IMR-90 (cell line): ENCODE measurements around the gene HADHB. TPM values are rescaled to one million over a fixed set of nuclear protein-coding genes. Genes with fewer than 3 reads are reported as not detected.

ENCODE experiments used
- ATAC-seq: fragments of 200-7000 bp; cut with Tn5 transposase; 2 replicates; pipeline ENCODE4 v1.9.1; 2020; ENCODE audit warnings: low read depth, mild to moderate bottlenecking, moderate library complexity
- BruUV-seq: library from RNA; stranded (reverse); fragments of 400-500 nt; replicated peaks from 2 replicates; lab custom pipeline; 2021; lab: Mats Ljungman, UMichigan
- CTCF ChIA-PET: fragments of 300-600 bp; formaldehyde crosslinking; extraction: SDS; loops from one replicate; lab custom pipeline; 2021; ENCODE audit warnings: antibody characterized with exemption; lab: Yijun Ruan, JAX
- POLR2A ChIA-PET: fragments of 300-600 bp; sonication (Branson Sonifier 250); formaldehyde crosslinking; loops from one replicate; lab custom pipeline; 2022; ENCODE audit warnings: antibody characterized with exemption; ENCODE audit not compliant: unreplicated experiment; lab: Charles Lee
- DNase-seq: peaks from one replicate; pipeline ENCODE4 v3.0.0; 2013
- H2AFZ ChIP-seq: replicated peaks from 2 replicates; pipeline ENCODE3; 2013; ENCODE audit warnings: low read length, mild to moderate bottlenecking; ENCODE audit not compliant: poor library complexity
- H2AK5ac ChIP-seq: 2 replicates; pipeline ENCODE4 v1.6.1; 2013; ENCODE audit warnings: low read depth, low read length, inconsistent platforms
- H2AK9ac ChIP-seq: replicated peaks from 2 replicates; pipeline ENCODE3; 2013; ENCODE audit warnings: mild to moderate bottlenecking, low read depth, low read length, moderate library complexity; ENCODE audit not compliant: poor library complexity
- H2BK120ac ChIP-seq: 2 replicates; pipeline ENCODE4 v1.6.1; 2013; ENCODE audit warnings: low read depth, low read length, inconsistent platforms
- H2BK15ac ChIP-seq: 3 replicates; pipeline ENCODE4 v1.6.1; 2013; ENCODE audit warnings: low read depth, low read length, inconsistent platforms
- H2BK20ac ChIP-seq: 2 replicates; pipeline ENCODE4 v1.6.1; 2013; ENCODE audit warnings: low read depth, mild to moderate bottlenecking, inconsistent platforms, low read length, moderate library complexity
- H2BK5ac ChIP-seq: 2 replicates; pipeline ENCODE4 v1.6.1; 2013; ENCODE audit warnings: mild to moderate bottlenecking, low read depth, low read length, inconsistent platforms; ENCODE audit not compliant: poor library complexity, severe bottlenecking
- H3K14ac ChIP-seq: replicated peaks from 2 replicates; pipeline ENCODE4 v1.6.1; 2013; ENCODE audit warnings: low read depth, low read length, inconsistent platforms
- H3K18ac ChIP-seq: 2 replicates; pipeline ENCODE4 v1.6.1; 2013; ENCODE audit warnings: low read depth, low read length, control low read depth
- H3K23ac ChIP-seq: 2 replicates; pipeline ENCODE4 v1.6.1; 2013; ENCODE audit warnings: low read depth, low read length, inconsistent platforms
- H3K27ac ChIP-seq: 2 replicates; pipeline ENCODE4 v1.5.1; 2013; ENCODE audit warnings: mild to moderate bottlenecking, control low read depth, low read length; ENCODE audit not compliant: insufficient read depth
- H3K27me3 ChIP-seq: 2 replicates; pipeline ENCODE4 v1.6.1; 2013; ENCODE audit warnings: low read length; ENCODE audit not compliant: control insufficient read depth, insufficient read depth
- H3K36me3 ChIP-seq: 2 replicates; pipeline ENCODE4 v1.6.1; 2013; ENCODE audit warnings: low read length, mixed read lengths; ENCODE audit not compliant: control insufficient read depth, insufficient read depth
- H3K4ac ChIP-seq: 2 replicates; pipeline ENCODE4 v1.6.1; 2013; ENCODE audit warnings: low read depth, low read length, inconsistent platforms
- H3K4me1 ChIP-seq: 2 replicates; pipeline ENCODE4 v1.6.1; 2013; ENCODE audit warnings: low read length, mixed read lengths; ENCODE audit not compliant: control insufficient read depth, insufficient read depth
- H3K4me2 ChIP-seq: 2 replicates; pipeline ENCODE4 v1.6.1; 2013; ENCODE audit warnings: low read depth, mild to moderate bottlenecking, control low read depth, low read length, moderate library complexity
- H3K4me3 ChIP-seq: 2 replicates; pipeline ENCODE4 v1.5.1; 2013; ENCODE audit warnings: low read depth, mild to moderate bottlenecking, control low read depth, low read length, moderate library complexity; ENCODE audit not compliant: insufficient read depth
- H3K56ac ChIP-seq: 2 replicates; pipeline ENCODE4 v1.6.1; 2013; ENCODE audit warnings: low read length, inconsistent platforms; ENCODE audit not compliant: insufficient read depth; ENCODE audit errors: extremely low read depth
- H3K79me1 ChIP-seq, 2 experiments: 2 replicates each; pipeline ENCODE4 v1.6.1; 2013; ENCODE audit warnings: low read length in 2 of 2, inconsistent platforms in 1 of 2, low read depth in 1 of 2
- H3K9ac ChIP-seq: 2 replicates; pipeline ENCODE4 v1.6.1; 2013; ENCODE audit warnings: low read depth, low read length, control low read depth
- H3K9me1 ChIP-seq: 2 replicates; pipeline ENCODE4 v1.6.1; 2013; ENCODE audit warnings: low read length, inconsistent platforms; ENCODE audit not compliant: insufficient read depth
- H3K9me3 ChIP-seq: 2 replicates; pipeline ENCODE4 v1.6.1; 2013; ENCODE audit warnings: low read length; ENCODE audit not compliant: control insufficient read depth, insufficient read depth
- H4K20me1 ChIP-seq: 2 replicates; pipeline ENCODE4 v1.6.1; 2013; ENCODE audit warnings: low read length, inconsistent platforms; ENCODE audit not compliant: insufficient read depth
- H4K5ac ChIP-seq: 2 replicates; pipeline ENCODE4 v1.6.1; 2013; ENCODE audit warnings: mild to moderate bottlenecking, low read depth, low read length, control low read depth
- H4K8ac ChIP-seq, 2 experiments: 2 replicates each; pipeline ENCODE4 v1.6.1; 2013; ENCODE audit warnings: low read depth in 2 of 2, low read length in 2 of 2, control low read depth in 1 of 2, inconsistent platforms in 1 of 2
- H4K91ac ChIP-seq: 2 replicates; pipeline ENCODE4 v1.6.1; 2013; ENCODE audit warnings: low read depth, low read length, inconsistent platforms; ENCODE audit not compliant: insufficient read depth
- CEBPB ChIP-seq: IDR thresholded peaks from 2 replicates; pipeline ENCODE4 v1.6.1; 2012; ENCODE audit warnings: low read depth, low read length, improper control_type of control experiment
- CHD1 ChIP-seq: IDR thresholded peaks from 2 replicates; pipeline ENCODE4 v1.6.1; 2012; ENCODE audit warnings: low read depth, low read length, improper control_type of control experiment
- FOS ChIP-seq: fragments of 150-350 bp; IDR thresholded peaks from 2 replicates; pipeline ENCODE4 v1.6.1; 2016; ENCODE audit warnings: low read depth, low read length
- POLR2A ChIP-seq: IDR thresholded peaks from 2 replicates; pipeline ENCODE4 v1.6.1; 2012; ENCODE audit warnings: mild to moderate bottlenecking, low read depth, low read length
- RAD21 ChIP-seq: IDR thresholded peaks from 2 replicates; pipeline ENCODE4 v1.6.1; 2012; ENCODE audit warnings: low read length, improper control_type of control experiment
- RCOR1 ChIP-seq: IDR thresholded peaks from 2 replicates; pipeline ENCODE4 v1.6.1; 2012; ENCODE audit warnings: mild to moderate bottlenecking, low read length, improper control_type of control experiment; ENCODE audit not compliant: insufficient replicate concordance
- RFX5 ChIP-seq: IDR thresholded peaks from 2 replicates; pipeline ENCODE4 v1.8.0; 2012; ENCODE audit warnings: low read depth, mild to moderate bottlenecking, low read length, moderate library complexity
- WGBS, 2 experiments: methylation state at CpG; one replicate each; pipeline versions ENCODE4 v1.1.5 to v1.1.7; 2013; ENCODE audit warnings: missing lambda C conversion rate in 2 of 2; ENCODE audit not compliant: insufficient read length in 1 of 2; ENCODE audit errors: extremely low coverage in 2 of 2; 5-methylcytosine and 5-hydroxymethylcytosine counted together
- dilution Hi-C: fragments of 300-500 bp; cut with HindIII; formaldehyde crosslinking; loops from one replicate; pipeline ENCODE4 v1.14.3; 2018; ENCODE audit warnings: low sequenced_read_pairs; ENCODE audit not compliant: unreplicated experiment
- in situ Hi-C: fragments of 300-500 bp; cut with MboI; formaldehyde crosslinking; loops from 3 replicates; pipeline ENCODE4 v1.14.3; 2019; ENCODE audit warnings: low sequenced_read_pairs, inconsistent platforms, mixed read lengths
- intact Hi-C: fragments of 100-400 bp; cut with micrococcal nuclease; formaldehyde crosslinking; loops from 2 replicates; pipeline ENCODE4 v1.10.0; 2022
- polyA plus RNA-seq, 3 experiments: library from polyadenylated mRNA; depleted of rRNA; stranded (reverse); fragments of >200 nt; gene quantifications; 2 replicates each; pipeline ENCODE4 v1.2.3, GENCODE V29; 2012; ENCODE audit warnings: low replicate concordance in 1 of 3
- total RNA-seq: library from RNA; depleted of rRNA; stranded (reverse); fragments of >200 nt; gene quantifications from 2 replicates; pipeline ENCODE4 v1.2.3, GENCODE V29; 2012
- TF ChIP-seq, protein P1 (sequence below): fragments of 150-350 bp; IDR thresholded peaks from 2 replicates; pipeline ENCODE4 v1.6.1; 2016; ENCODE audit warnings: low read depth, mild to moderate bottlenecking, low read length, moderate library complexity, borderline replicate concordance

HADHB gene
- total and polyA plus RNA-seq, 2 of the 4 experiments (the other 2 are of a cell fraction), result 67.9 to 79.8 TPM

DNA sequence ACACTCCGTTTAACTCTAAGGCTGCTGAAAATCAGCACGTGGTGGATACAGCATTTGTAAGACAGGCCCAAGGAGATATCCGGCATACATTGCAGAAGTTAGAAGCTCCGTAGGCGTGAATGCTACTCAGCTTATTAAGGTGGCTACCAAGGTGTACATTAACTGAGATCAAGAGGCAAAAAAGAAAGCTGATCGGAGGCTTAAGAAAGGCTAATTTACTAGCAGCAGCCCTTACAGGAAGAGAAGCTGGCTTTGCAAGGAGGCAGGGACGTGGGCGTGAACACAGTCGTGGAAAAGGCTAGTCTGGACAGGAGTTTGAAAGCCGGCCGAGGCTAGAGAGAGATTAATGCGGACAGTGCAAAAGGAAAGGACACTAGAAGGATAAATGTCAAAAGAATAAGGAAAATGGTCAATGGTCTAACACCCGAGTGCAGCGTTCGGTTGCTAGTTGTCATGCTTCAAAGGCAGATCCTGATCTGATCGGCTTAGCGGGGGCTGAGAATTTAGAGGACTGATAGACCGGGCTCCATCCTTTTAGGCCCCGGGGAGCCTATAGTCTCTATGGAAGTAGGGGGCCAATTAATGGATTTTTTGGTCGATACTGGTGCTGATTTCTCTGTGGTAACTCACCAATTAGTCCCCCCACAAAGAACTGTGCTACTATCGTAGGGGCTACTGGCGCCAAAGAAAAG is 55.6 kb downstream of the HADHB start:
- TF ChIP-seq POLR2A, result no peak
- no peak for TF ChIP-seq CEBPB
- TF ChIP-seq, protein P1, sequence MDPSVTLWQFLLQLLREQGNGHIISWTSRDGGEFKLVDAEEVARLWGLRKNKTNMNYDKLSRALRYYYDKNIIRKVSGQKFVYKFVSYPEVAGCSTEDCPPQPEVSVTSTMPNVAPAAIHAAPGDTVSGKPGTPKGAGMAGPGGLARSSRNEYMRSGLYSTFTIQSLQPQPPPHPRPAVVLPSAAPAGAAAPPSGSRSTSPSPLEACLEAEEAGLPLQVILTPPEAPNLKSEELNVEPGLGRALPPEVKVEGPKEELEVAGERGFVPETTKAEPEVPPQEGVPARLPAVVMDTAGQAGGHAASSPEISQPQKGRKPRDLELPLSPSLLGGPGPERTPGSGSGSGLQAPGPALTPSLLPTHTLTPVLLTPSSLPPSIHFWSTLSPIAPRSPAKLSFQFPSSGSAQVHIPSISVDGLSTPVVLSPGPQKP, result no peak
- no peak for TF ChIP-seq RAD21
- no peak for TF ChIP-seq RCOR1
- TF ChIP-seq CHD1, result no peak
- TF ChIP-seq FOS, result no peak
- TF ChIP-seq RFX5, result no peak
- Histone ChIP-seq H2AFZ (peak overlapping the region; percentile 75), H3K9me3 (no peaks in the 10 kb centered on the region), H3K18ac (peak overlapping the region; percentile 82; the same call in 1 of the 2 replicates), H4K5ac (peak overlapping the region; percentile 93), H4K91ac (peak overlapping the region; percentile 43), H3K27me3 (no peaks in the 10 kb centered on the region), H3K79me1 (no peaks in the 10 kb centered on the region), H3K56ac (peak overlapping the region; percentile 23; the same call in 1 of the 2 replicates), H4K8ac (peak overlapping the region; percentile 82 to 93), H2BK120ac (peak overlapping the region; percentile 79), H3K9ac (peak overlapping the region; percentile 68), H2AK9ac (peak overlapping the region; percentile 12), H3K36me3 (no peaks in the 10 kb centered on the region), H3K27ac (peak overlapping the region; percentile 61), H3K4me1 (peaks cover 12% of the 10 kb centered on the region), H3K14ac (peak overlapping the region; percentile 88), H3K9me1 (no peaks in the 10 kb centered on the region), H3K4me2 (peak overlapping the region; percentile 75), H2BK5ac (peak overlapping the region; percentile 44), H3K4ac (peak overlapping the region; percentile 55), H2AK5ac (no peak overlapping the region), H2BK15ac (peak overlapping the region; percentile 10; the same call in 2 of the 3 replicates), H2BK20ac (peak overlapping the region; percentile 11; the same call in 1 of the 2 replicates), H4K20me1 (no peaks in the 10 kb centered on the region), H3K23ac (peak overlapping the region; percentile 69), H3K4me3 (no peak overlapping the region)
- ChIA-PET CTCF (no interaction called here), POLR2A (interaction anchor here (0.6 kb wide), 1 partner anchor 27 kb away, joined by 4 read pairs; no protein-coding TSS in a partner anchor)
- dilution Hi-C loops, result no loop called here
- in situ Hi-C loops, result no loop called here
- 0 out of 2 replicates have a peak, but pooled peaks have one; percentile 19 for ATAC-seq
- 40% methylated on average over 14 of the region's 22 CpGs; no CpG with 5 or more reads in 1 of the 2 experiments for WGBS, 2 experiments
- peak; percentile 28 for DNase-seq
- no TSS peak for BruUV-seq
- intact Hi-C loops, result no loop called here
